OCI-M2 (cell line): ENCODE results near the gene LGR5.

Experiments
- DNase-seq: peaks from one replicate; lab custom pipeline; 2025; ENCODE audit not compliant: unreplicated experiment; lab: John Stamatoyannopoulos, UW

The LGR5 gene

DNA sequence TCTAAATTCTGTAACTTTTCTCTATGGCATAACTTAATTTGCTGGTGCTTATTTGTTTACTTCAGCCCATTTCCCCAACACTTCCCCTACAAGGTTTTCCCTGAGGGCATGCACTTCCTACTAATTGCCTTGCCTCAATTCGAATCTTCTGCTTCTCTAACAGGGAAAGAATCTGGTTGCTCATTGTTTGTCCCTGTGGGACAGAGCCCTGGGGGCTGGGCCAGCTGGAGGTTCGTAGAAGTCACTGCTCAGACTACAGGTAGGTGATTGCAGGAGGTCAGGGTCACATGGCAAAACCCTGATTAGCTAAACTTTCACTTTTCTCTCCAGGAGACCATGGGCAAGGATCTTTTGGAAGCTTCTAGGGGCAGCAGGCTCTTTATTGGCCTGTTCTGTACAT, 152.0 kb downstream of the LGR5 start:
- DNase-seq, result no peak

DNA sequence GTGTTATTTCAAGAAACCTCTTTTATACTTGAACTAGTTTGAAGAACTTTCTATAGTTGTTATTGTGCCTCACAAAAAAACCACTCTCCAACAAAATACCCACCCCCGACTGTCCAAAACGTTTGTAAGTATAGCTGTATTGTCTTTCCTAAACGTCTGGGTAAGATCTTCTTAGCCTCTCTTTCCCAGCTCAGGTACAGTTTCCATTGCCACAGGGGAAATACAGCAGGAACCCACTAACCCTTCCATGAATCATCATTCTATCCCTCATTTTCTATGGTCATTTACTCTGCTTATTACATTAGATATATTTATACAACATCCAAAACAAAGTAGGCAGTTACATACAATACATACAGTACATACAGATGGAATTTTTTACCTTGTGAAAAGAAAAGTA, 153.2 kb downstream of the LGR5 start:
- DNase-seq, result no peak

DNA sequence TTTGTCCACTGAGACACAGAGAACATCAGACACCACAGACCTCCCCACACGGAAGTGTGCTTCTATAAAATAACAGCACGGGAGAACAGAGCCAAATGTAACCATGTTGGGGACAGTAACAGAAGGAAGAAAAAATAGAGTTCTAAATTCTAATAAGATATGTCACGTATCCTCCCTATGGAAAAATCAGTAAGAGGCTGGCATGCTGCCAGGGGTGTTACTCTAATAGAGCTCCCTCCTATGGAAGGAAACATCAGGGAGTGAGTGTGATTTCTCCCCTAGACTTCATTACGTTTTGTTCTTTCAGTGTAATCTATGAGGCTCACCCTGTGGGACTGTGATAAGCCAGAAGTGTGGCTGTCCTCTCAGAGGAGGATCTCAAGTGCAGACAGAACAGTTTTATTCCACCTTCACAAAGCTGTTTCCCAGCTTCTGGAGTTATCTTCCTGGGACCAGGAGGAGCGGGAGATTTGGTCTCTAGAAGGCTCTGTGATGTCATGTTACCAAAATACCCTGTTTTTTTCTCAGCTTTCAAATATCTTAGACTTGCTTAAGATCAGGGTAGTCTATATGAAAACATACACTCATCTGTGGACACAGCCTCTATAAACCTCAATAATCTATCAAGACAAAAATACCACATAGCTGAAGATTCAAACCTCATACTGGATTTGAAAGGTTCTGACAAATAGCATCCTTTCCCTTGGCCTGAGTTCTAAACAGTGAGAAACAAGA, 154.8 kb downstream of the LGR5 start:
- peak; percentile 34 for DNase-seq

DNA sequence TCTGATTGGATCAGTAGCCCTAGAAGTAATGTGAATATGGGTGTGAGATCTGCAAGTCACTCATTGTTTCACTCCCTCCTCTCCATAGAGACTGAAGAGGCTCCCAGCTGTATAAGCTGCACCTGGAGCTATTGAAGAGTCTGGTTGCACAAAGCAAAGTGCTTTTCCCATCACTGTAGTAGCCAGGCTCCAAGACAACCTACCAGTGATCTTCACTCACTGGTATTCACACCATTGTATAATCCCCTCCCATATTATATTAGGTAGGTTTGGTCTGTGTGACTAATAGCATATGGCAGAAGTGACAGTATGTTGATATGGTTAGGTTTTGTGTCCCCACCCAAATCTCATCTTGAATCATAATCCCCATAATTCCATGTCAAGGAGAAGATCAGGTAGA, 159.6 kb downstream of the LGR5 start:
- DNase-seq, result no peak

DNA sequence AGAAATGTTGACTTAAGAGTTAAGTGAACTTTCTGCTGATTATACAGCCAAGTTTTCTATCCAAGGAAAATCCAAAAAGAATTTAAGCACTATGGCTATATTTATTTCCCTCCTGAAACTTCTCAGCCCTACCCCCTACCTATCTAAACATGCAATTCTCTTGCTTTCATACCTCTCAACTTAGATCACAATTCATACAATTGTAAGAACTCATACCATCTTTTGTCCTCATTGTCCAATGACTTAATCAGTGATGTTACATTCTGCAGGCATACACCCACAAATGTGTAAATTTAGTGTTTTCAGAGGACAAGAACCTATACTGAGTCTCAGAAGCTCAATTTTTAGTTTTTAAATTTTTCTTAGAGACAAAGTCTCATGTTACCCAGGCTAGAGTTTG, 161.9 kb downstream of the LGR5 start:
- DNase-seq, result no peak

DNA sequence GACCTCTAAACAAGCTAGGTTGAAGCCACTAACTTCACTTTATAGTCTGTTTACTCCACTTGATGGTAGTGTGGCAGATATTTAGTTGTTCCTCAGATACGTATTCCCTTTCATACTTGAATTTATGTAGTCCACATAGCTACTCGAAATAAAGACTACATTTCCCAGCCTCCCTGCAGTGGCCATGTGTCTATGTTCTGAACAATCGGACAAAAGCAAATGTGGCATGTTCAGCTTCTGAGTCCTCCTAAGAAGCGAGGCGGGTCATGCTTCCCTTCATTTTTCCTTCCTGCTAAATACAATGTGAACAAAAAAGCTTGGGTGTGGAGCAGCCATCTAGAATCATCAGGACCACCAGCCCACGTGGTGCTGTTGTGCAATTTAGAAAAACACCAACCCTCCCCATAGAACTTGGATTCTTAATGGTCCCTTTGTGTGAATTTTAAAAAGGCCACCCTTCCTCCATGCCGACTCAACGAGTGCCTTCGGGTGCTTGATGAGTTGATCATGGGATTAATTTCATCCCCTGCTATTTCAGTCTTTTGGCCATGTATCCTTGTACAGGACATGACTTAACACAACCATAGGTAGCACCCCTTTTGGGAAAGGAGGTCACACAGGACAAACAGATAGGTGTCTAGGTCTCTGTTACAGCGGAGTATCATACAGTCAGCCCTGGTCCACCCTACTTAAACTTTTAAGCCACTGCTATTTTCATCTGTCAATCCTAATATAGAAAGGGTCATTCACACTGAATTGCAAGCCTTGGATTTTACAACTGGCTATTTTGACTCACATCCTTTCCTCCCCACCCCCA, 163.4 kb downstream of the LGR5 start:
- no peak for DNase-seq

DNA sequence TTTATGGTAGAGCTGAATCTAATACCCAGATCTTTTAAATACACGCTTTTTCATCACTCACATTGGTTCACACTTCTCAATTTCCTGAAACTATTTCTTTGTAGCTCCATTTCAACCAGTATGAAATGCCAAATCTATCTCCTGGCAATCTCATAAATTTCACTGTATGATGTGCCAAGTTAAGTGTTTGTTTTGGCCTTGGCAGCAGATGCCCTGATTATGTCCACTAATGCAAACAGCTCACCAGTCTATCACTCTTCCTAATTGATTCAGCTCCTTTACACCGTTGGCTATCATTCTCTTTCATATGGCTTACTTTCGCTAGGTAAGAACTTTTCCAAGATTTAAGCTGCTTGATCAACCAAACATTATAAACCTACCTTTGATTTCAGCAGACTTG, 165.4 kb downstream of the LGR5 start:
- no peak for DNase-seq

DNA sequence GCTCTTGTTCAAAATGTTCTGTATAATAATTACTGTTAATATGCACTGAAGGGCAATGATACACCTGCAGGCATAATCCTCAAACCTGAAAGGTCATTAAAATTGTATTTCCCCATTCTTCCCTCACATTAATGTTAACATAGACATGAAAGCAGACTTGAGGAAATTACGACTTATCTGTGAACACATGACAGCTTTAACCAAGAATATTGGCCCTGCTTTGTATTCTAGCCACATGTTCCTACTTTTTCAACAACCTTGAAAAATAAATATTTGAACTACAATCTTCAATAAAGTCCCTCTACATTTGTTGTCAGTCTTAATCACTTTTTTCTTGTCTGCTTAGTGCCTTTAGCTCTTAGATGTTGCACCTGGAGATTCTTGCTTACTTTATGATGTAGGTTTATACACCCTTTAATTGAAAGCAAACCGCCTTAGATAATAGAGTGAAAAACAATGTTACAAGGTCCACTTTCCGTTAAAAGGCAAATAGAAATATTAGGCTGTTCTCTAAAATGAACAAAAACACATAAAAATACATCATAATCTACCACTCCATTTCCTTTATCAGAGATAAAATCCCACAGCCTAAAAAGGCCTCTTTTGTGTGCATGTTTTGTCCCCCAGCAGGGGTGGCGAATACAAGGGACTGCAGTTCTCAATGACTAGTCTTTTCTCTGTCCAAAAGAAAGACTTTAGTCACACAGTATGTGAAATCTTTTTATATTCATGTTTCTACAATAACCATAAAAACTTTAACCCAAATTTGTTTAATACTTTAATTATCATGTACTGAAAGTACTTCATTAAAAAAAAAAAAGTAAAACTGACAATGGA, 168.1 kb downstream of the LGR5 start:
- no peak for DNase-seq

DNA sequence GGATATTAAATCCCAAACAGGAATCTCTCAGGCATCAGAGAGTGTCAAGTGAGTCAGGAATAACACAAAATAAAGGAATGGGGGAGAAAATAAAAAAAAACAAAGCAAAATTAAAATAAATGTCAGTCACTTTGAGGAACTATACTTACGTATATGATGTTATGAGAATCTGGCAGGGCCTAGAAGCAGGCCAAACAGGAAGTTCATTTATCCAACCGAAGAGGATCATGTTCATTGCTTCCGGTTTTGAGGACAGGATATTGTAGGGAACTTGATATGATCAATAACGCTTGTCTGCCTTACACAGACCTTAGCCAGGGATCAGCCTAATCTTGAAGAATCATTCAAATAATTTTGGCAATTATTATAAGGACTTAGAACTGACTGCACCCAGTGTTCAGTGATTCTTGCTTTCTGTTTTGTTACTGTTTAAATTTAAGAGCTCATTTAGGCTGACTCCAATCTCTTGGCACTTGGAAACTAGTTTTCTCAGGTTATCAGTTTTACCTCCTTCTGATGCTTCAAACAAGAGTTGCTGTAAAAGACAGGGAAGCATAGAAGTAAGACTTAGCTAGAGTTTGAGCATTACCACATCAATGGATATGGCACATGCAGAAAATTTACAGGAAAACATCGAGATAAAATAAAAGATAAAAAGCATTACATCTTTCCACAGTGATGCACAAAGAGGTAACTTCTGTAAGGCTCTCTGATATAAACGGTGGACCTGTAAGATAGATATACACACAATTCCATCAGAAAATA, 170.6 kb downstream of the LGR5 start:
- DNase-seq, result no peak

DNA sequence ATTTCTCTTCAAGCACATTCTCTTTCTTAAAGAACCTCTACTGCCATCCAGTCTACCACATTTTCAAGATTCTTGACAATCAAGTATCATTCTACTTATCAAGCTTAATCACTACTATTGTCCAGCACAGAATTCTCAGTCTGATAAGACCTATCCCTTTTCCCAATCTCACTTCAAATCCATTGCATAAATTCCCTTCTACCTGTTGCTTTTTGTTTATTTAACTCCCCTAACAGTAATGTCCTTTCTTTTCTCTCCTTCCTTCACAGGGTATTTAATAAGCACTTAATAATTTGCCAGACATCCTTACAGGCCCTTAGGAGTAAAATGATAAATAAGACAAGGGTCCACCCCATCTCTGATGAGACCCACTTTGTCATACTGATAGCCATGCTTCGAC, 182.3 kb downstream of the LGR5 start:
- DNase-seq, result no peak

DNA sequence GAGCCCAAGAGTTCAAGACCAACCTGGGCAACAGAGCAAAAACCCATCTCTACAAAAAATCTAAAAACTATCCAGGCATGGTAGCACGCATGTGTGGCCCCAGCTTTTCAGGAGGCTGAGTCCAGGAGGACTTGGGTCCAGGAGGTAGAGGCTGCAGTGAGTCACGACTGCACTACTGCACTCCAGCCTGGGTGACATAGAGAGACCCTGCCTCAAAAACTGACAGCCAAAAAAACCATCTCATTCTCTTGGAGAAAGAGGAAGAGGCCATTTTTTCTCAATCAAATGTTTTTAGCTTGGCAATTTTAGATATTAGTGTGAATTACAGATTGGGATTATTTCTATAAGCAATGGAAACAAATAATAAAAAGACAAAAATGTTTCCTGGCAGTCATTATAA, 185.9 kb downstream of the LGR5 start:
- DNase-seq, result no peak

DNA sequence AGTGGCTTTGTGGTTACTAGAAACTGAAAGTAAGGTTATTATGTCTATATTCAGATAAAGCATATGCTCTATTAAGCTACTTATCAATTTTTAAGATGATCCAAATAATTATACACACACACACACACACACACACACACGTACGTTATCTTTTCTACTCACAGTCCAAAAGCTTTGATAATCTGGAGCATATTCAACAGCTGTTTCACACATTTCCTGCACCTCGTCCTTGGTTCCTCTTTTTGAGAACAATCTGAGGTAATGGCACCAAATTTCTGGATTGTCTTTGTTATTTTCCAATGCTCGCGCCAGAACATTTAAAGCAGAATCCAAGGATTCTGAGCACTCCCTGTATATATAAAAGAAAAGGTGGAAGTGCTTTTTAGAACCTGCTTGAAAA, 186.5 kb downstream of the LGR5 start:
- no peak for DNase-seq

DNA sequence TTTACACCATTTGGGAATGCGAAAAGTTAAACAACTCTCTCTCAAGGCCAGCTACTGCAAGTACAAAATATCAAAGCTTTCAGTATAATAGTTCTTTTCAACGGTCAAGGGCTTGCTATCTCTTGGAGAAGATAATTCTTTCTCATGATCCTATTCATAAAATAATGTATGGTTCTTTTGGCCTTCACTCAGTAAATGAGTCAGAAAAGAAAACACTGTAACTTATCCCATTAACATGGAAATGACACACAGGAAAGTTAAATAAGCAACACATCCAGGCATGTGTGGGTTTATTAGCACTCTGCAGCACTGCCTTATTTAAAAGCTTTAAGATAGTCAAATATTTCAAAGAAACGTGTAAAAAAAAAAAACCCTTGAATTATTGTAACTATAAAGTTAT, 187.2 kb downstream of the LGR5 start:
- no peak for DNase-seq

DNA sequence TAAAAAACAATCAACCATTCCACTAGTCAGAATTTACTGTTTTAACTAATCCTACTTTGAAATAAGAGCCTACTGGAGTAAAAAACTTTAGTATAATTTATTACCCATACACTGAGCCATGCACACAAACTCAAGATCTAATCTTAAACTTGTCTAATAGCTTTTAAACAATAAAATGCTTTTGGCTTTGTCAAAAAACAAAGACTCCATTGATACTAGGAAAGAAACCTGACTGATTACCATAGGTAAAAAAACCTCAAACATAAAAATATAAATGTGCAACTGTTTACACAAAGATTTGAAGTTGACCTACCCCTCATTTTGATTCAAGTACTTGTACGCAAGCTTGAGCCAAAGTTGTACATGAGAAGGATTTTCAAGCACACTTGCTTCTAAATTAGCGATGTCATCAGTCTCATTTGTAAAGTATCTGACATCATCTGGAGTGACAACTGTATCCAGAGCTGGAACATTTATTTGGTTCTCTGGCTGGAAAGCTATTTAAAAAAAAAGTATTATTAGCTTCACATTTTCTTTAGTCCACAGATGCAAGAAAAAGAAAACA, 187.9 kb downstream of the LGR5 start:
- DNase-seq, result no peak
